OCI-LY7 (cell line): ENCODE measurements around the gene TMEM219. TPM values are rescaled to one million over a fixed set of nuclear protein-coding genes. Genes with fewer than 3 reads are reported as not detected.

Source experiments
- BruUV-seq: library from RNA; stranded (reverse); fragments of 400-500 nt; replicated peaks from 2 replicates; lab custom pipeline; 2021; lab: Mats Ljungman, UMichigan
- CTCF ChIA-PET: fragments of 300-600 bp; sonication (Branson Sonifier 250); formaldehyde crosslinking; loops from one replicate; lab custom pipeline; 2022; ENCODE audit warnings: antibody characterized with exemption; ENCODE audit not compliant: unreplicated experiment; lab: Charles Lee
- POLR2A ChIA-PET: fragments of 300-600 bp; sonication (Branson Sonifier 250); formaldehyde crosslinking; loops from one replicate; lab custom pipeline; 2022; ENCODE audit warnings: antibody characterized with exemption; lab: Charles Lee
- DNase-seq: peaks from one replicate; pipeline ENCODE4 v3.0.0-alpha.2; 2015; ENCODE audit warnings: low spot score
- H2AFZ ChIP-seq: fragments of 200-600 bp; sonication (generic), shearing (Covaris generic); 2 replicates; pipeline ENCODE4 v1.6.1; 2014; ENCODE audit warnings: mild to moderate bottlenecking, antibody characterized with exemption, low read length, moderate library complexity
- H3K27ac ChIP-seq: fragments of 200-600 bp; sonication (generic); 2 replicates; pipeline ENCODE4 v1.5.1; 2014; ENCODE audit warnings: mixed run types, low read depth, mild to moderate bottlenecking, moderate library complexity, low read length, inconsistent platforms; ENCODE audit not compliant: poor library complexity, severe bottlenecking
- H3K36me3 ChIP-seq: fragments of 200-600 bp; sonication (generic); 2 replicates; pipeline ENCODE4 v1.6.1; 2014; ENCODE audit warnings: mild to moderate bottlenecking, antibody characterized with exemption, low read length, moderate library complexity, mixed read lengths; ENCODE audit not compliant: insufficient read depth
- H3K4me1 ChIP-seq: fragments of 200-600 bp; sonication (generic); 2 replicates; pipeline ENCODE4 v1.5.1; 2014; ENCODE audit warnings: mild to moderate bottlenecking, low read length; ENCODE audit not compliant: insufficient read depth, poor library complexity, severe bottlenecking
- H3K4me2 ChIP-seq: fragments of 200-600 bp; sonication (generic); 2 replicates; pipeline ENCODE4 v1.6.1; 2014; ENCODE audit warnings: mild to moderate bottlenecking, low read length
- H3K4me3 ChIP-seq: fragments of 200-600 bp; sonication (generic); 2 replicates; pipeline ENCODE4 v1.5.1; 2014; ENCODE audit warnings: mild to moderate bottlenecking, low read depth, low read length; ENCODE audit not compliant: poor library complexity, severe bottlenecking
- H3K79me2 ChIP-seq: fragments of 200-600 bp; sonication (generic); 2 replicates; pipeline ENCODE4 v1.6.1; 2016; ENCODE audit warnings: low read depth, mild to moderate bottlenecking, low read length, moderate library complexity, mixed read lengths; ENCODE audit not compliant: insufficient read depth
- H3K9me2 ChIP-seq: fragments of 200-600 bp; sonication (generic); 2 replicates; pipeline ENCODE4 v1.6.1; 2016; ENCODE audit warnings: mild to moderate bottlenecking, low read length, mixed read lengths; ENCODE audit not compliant: insufficient read depth
- H3K9me3 ChIP-seq: fragments of 200-600 bp; sonication (generic); 2 replicates; pipeline ENCODE4 v1.6.1; 2014; ENCODE audit warnings: mild to moderate bottlenecking, mixed run types, low read length, mixed read lengths
- H4K20me1 ChIP-seq: fragments of 200-600 bp; sonication (generic); 2 replicates; pipeline ENCODE4 v1.6.1; 2014; ENCODE audit warnings: mild to moderate bottlenecking, antibody characterized with exemption, low read length, moderate library complexity, mixed read lengths; ENCODE audit not compliant: insufficient read depth
- CTCF ChIP-seq: fragments of 200-600 bp; sonication (generic); conservative IDR thresholded peaks from 2 replicates; pipeline ENCODE4 v1.5.1; 2014; ENCODE audit warnings: mild to moderate bottlenecking, antibody characterized with exemption, low read length, moderate library complexity, mixed read lengths
- EZH2phosphoT487 ChIP-seq: fragments of 200-600 bp; sonication (generic); IDR thresholded peaks from 2 replicates; pipeline ENCODE4 v1.6.1; 2018; ENCODE audit warnings: low read depth, borderline replicate concordance, mild to moderate bottlenecking, mixed run types, antibody characterized with exemption, low read length, moderate library complexity, mixed read lengths
- intact Hi-C: fragments of 100-400 bp; cut with micrococcal nuclease; formaldehyde crosslinking; loops from one replicate; pipeline ENCODE4 v1.10.0; 2022; ENCODE audit not compliant: unreplicated experiment
- total RNA-seq, 2 experiments: library from RNA; depleted of rRNA in 1 of 2; stranded (reverse); fragments of >200 nt in 1 of 2; shearing (Covaris generic) in 1 of 2; gene quantifications; 2 replicates each; pipeline ENCODE4 v1.2.3, GENCODE V29; 2014 to 2022

The TMEM219 gene
- total RNA-seq, 2 experiments from 2014 or later: 82.9 to 94.1 TPM

GRCh38 chr16:29993903-29994599, 32.2 kb downstream of the TMEM219 start:
- intact Hi-C loops: loop anchor here (10.0 kb wide), 1 partner anchor 381 kb away; the partner anchor contains the start of genes MYL11 and TBC1D10B
- Histone ChIP-seq H4K20me1 (no peaks in the 10 kb centered on the region), H3K27ac (peak overlapping the region; percentile 90), H3K9me3 (no peaks in the 10 kb centered on the region), H3K79me2 (peaks cover 12% of the 10 kb centered on the region; the same call in 1 of the 2 replicates), H2AFZ (no peak overlapping the region), H3K4me2 (peak overlapping the region; percentile 88), H3K4me1 (peaks cover 27% of the 10 kb centered on the region), H3K4me3 (peak overlapping the region; percentile 85), H3K9me2 (no peaks in the 10 kb centered on the region), H3K36me3 (peaks cover 71% of the 10 kb centered on the region)
- DNase-seq: no peak
- BruUV-seq: TSS peak; percentile 88
- CTCF ChIA-PET: no interaction called here
- POLR2A ChIA-PET: interaction anchor here (1.3 to 2.9 kb wide), 3 partner anchors 21 to 68 kb away, joined by 4 to 11 read pairs (median 5); partner anchors contain the start of genes KCTD13, TAOK2 and TMEM219
- TF ChIP-seq CTCF (no peak), EZH2phosphoT487 (no peak)

GRCh38 chr16:29994600-29995323, 32.9 kb downstream of the TMEM219 start:
- intact Hi-C loops: loop anchor here (5.0 to 10.0 kb wide), 2 partner anchors 187 to 380 kb away; partner anchors contain the start of genes MAZ, MYL11 and TBC1D10B
- Histone ChIP-seq H4K20me1 (no peaks in the 10 kb centered on the region), H3K4me3 (peak overlapping the region; percentile 85), H3K9me2 (no peaks in the 10 kb centered on the region), H3K9me3 (no peaks in the 10 kb centered on the region), H3K4me2 (peak overlapping the region; percentile 88), H2AFZ (peak overlapping the region; percentile 75; the same call in 1 of the 2 replicates), H3K79me2 (peaks cover 12% of the 10 kb centered on the region; the same call in 1 of the 2 replicates), H3K4me1 (peaks cover 27% of the 10 kb centered on the region), H3K27ac (peak overlapping the region; percentile 90), H3K36me3 (peaks cover 64% of the 10 kb centered on the region)
- CTCF ChIA-PET: no interaction called here
- BruUV-seq: no TSS peak
- no peak for TF ChIP-seq CTCF
- DNase-seq: no peak
- POLR2A ChIA-PET: interaction anchor here (0.9 to 2.9 kb wide), 7 partner anchors 16 to 205 kb away, joined by 4 to 11 read pairs (median 5); partner anchors contain the start of genes KCTD13, KIF22, MAZ and TAOK2
